HS-5 (cell line): ENCODE data around the gene COPZ1.

ENCODE experiments used
- DNase-seq: peaks from one replicate; pipeline ENCODE4 v3.0.0-alpha.2; 2012; ENCODE audit warnings: low read depth

The COPZ1 gene

GRCh38 chr12:54377007-54377406, 52.1 kb downstream of the COPZ1 start:
- DNase-seq, result no peak

GRCh38 chr12:54377797-54378515, 53.0 kb downstream of the COPZ1 start:
- DNase-seq, result no peak

- DNase-seq, result no peak
Observed at GRCh38 chr12:54378796-54379397, 54.0 kb downstream of the COPZ1 start.

- DNase-seq, result no peak
Observed at GRCh38 chr12:54379398-54380201, 54.7 kb downstream of the COPZ1 start.

GRCh38 chr12:54381136-54381535, 56.2 kb downstream of the COPZ1 start:
- no peak for DNase-seq

- peak; percentile 86 for DNase-seq
Observed at GRCh38 chr12:54383041-54383609, 58.2 kb downstream of the COPZ1 start.

- DNase-seq, result no peak
Observed at GRCh38 chr12:54384591-54385041, 59.7 kb downstream of the COPZ1 start, which contains the start of gene ZNF385A. ZNF385A (minus strand) TSS chr12:54384733; CDS start chr12:54384514, 219 bp downstream.

- no peak for DNase-seq
Observed at GRCh38 chr12:54385251-54385914, 60.5 kb downstream of the COPZ1 start.

GRCh38 chr12:54386403-54387113, 61.6 kb downstream of the COPZ1 start:
- no peak for DNase-seq

GRCh38 chr12:54387114-54387467, 62.2 kb downstream of the COPZ1 start:
- DNase-seq, result no peak

GRCh38 chr12:54388237-54389133, 63.6 kb downstream of the COPZ1 start:
- DNase-seq, result no peak

- no peak for DNase-seq
Observed at GRCh38 chr12:54389134-54389508, 64.2 kb downstream of the COPZ1 start.

- no peak for DNase-seq
Observed at GRCh38 chr12:54389607-54390175, 64.8 kb downstream of the COPZ1 start.

- no peak for DNase-seq
Observed at GRCh38 chr12:54390176-54390667, 65.3 kb downstream of the COPZ1 start.

GRCh38 chr12:54390668-54391551, 66.0 kb downstream of the COPZ1 start:
- DNase-seq, result no peak

- no peak for DNase-seq
Observed at GRCh38 chr12:54392485-54393206, 67.7 kb downstream of the COPZ1 start.

GRCh38 chr12:54393207-54393609, 68.3 kb downstream of the COPZ1 start:
- DNase-seq, result no peak

- DNase-seq, result no peak
Observed at GRCh38 chr12:54393743-54394142, 68.8 kb downstream of the COPZ1 start.
